Hepatic stellate cell (primary cell): Measurements from ENCODE around the gene LYPD4.
A peak's percentile ranks its signal among the peaks of the same experiment; 100 is the strongest.

Experiments
- DNase-seq: peaks from one replicate; pipeline ENCODE4 v3.0.0; 2011; ENCODE audit warnings: low spot score

LYPD4 gene

DNA sequence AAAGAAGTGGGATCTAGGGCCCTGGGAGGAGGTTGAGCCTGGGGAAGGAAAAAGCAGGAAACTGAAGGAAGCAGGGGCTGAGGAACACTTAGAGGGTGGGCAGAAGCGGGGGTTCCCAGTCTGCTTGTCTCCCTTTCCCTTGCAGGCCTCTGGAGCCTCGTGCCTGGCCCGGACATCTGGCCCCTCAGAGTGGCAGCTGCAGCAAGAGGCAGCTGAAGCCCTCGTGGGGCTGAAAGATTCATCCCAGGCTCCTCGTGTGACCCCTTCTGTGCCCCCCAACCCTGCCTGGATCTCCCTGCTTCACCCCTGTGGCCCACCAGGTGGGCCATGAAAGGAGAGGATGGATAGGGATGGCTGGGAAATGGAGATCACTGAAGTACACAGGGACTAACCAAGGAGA, 5.9 kb upstream of the LYPD4 start:
- no peak for DNase-seq

GRCh38 chr19:41849067-41849466, 4.6 kb upstream of the LYPD4 start:
- no peak for DNase-seq

- no peak for DNase-seq
Measured at GRCh38 chr19:41848666-41849065, 4.2 kb upstream of the LYPD4 start.

DNA sequence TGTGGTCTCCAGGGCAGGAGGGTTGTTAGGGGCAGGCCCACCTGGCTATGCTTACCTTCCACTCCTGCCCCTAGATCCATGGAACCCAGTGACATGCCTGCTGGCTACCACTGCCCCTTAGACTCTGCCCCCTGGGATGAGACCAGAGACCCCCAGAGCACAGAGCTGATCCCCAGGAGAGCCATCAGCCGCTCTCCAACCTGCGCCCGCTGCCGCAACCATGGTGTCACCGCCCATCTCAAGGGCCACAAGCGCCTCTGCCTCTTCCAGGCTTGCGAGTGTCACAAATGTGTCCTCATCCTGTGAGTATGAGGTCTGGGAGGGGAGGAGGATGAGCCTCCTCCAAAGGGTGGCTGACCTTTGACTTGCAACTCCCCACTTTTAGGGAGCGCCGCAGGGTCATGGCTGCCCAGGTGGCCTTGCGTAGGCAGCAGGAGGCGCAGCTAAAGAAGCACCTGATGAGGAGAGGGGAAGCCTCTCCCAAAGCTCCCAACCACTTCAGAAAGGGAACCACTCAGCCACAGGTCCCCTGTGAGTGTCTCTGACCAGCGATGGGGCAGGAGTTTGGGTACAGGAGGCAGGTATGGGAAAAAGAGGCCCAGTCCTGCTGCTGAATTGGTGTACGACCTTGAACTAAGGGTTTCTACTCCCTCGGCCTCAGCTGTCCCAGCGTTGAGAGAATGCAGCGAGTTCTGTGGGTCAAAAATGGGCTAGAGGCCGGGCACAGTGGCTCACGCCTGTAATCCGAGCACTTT, 3.0 kb upstream of the LYPD4 start:
- no peak for DNase-seq

- DNase-seq, result no peak
Measured at GRCh38 chr19:41845051-41845590, 638 bp upstream of the LYPD4 start.

DNA sequence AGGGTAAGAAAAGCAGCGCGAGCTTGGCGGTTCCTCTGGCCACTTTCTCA, 343 bp upstream of the LYPD4 start, which contains the start of gene DMRTC2:
DMRTC2 (plus strand) TSS at position 42 of the 50 bp plus-strand sequence. CDS start 2,387 bp downstream, outside the sequence.
- no peak for DNase-seq

DNA sequence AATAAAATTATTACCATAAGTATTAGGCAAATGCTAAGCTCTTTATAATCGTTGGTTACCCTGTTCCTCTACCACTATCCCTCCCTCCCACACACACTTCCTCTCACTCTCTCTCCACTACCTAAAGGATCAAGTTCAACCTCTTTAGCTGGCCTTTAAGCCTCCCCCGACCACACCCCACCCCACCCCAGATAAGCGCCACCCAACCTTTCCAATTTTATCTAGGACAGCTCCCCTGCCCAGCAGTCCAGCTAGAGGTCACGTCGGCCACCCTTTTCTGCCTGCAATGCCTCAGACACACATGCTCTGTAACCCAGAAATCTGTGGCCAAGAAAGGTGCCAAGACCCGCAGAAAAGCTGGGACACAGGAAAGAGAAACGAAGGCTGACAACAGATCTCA, 1.1 kb downstream of the LYPD4 start:
- no peak for DNase-seq

GRCh38 chr19:41839211-41839610, 5.3 kb downstream of the LYPD4 start:
- DNase-seq, result no peak

GRCh38 chr19:41837981-41838708, 6.3 kb downstream of the LYPD4 start:
- DNase-seq, result no peak

DNA sequence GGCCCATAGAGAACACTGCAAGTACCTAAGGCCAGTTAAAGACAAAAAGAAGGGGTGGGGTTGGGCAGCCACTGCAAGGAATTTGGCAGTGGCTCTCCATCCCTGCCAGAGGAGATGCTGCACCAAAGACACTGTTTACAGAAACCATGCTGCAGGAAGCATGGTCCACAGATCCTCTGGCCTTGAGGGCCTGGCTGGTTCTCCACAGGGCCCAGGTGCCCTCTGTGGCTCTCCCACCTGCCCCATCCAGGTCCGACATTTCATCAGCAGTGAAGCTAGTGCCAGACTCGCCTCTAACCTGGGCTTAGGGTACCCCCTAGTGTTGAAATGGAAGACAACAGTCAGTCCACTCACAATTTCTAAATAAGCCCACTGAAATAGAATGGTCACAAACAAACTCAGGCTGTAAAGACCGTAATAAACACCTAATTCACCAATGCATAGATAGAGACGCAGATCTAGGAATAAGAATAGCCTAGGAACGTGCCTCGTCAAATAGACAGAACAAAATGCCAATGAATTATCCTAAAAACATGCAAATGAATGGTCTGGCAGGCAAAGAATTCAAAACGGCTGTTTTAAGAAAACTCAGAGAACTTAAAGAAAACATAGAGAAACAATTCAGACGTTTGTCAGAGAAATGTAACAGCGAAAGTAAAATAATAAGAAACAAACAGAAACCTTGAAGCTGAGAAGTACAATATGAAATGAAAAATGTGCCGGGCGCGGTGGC, 23.3 kb downstream of the LYPD4 start:
- peak; percentile 50 for DNase-seq

DNA sequence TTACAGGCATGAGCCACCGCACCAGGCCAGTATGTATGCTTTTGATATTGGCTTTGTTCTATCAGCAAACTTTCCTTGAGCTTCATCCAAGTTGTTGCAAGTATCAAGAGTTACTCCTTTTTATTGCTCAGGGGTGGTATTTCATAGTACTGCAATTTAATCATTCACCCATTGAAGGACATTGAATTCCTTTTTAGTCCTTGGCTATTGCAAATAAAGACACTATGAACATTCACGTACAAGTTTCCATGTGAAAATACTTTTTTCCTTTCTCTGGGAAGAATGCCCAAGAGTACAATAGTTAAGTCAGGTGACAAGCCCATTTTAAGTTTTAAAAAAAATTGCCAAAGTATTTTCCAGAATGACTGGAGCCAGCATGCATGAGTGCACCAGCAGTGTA, 27.7 kb downstream of the LYPD4 start:
- no peak for DNase-seq

- no peak for DNase-seq
Measured at GRCh38 chr19:41815301-41815700, 29.2 kb downstream of the LYPD4 start.

DNA sequence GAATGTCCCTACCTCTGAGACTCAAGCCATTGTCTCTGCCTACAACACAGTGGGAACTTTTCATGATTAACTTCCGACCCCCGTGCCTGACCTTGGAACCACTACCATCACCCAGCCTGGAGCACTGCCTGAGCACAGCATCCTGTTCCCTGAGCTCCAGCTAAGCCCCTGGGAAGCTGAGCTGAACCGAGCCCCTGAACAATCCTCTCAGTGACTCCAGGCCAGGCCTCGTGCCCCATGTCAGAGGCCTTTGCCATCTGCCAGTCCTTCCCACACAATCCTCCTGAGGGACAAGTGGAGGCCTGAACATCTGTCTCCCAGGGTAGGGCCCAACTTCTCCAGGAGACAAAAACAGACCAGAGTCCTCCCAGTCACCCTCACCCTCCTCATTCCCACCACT, 30.6 kb downstream of the LYPD4 start:
- DNase-seq, result no peak

- no peak for DNase-seq
Measured at GRCh38 chr19:41811981-41812380, 32.5 kb downstream of the LYPD4 start.

- no peak for DNase-seq
Measured at GRCh38 chr19:41811036-41811435, 33.4 kb downstream of the LYPD4 start.

- DNase-seq, result no peak
Measured at GRCh38 chr19:41810301-41810700, 34.2 kb downstream of the LYPD4 start.

GRCh38 chr19:41808663-41809566, 35.6 kb downstream of the LYPD4 start:
- no peak for DNase-seq

DNA sequence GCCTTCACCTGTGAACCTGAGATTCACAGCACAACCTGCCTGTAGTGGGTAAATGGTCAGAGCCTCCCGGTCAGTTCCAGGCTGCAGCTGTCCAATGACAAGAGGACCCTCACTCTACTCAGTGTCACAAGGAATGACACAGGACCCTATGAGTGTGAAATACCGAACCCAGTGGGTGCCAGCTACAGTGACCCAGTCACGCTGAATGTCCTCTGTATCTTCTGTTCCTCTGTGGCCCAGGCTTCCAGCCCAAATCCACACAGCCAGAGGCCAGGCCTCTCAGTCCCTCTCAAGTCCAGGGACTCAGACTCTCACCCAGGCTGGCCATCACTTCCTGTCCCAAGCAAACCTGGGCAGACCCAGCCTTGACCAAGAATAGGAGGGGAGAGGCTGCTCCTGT, 37.3 kb downstream of the LYPD4 start:
- DNase-seq, result no peak

GRCh38 chr19:41804336-41804735, 40.1 kb downstream of the LYPD4 start:
- DNase-seq, result no peak

GRCh38 chr19:41802770-41803169, 41.7 kb downstream of the LYPD4 start:
- no peak for DNase-seq

DNA sequence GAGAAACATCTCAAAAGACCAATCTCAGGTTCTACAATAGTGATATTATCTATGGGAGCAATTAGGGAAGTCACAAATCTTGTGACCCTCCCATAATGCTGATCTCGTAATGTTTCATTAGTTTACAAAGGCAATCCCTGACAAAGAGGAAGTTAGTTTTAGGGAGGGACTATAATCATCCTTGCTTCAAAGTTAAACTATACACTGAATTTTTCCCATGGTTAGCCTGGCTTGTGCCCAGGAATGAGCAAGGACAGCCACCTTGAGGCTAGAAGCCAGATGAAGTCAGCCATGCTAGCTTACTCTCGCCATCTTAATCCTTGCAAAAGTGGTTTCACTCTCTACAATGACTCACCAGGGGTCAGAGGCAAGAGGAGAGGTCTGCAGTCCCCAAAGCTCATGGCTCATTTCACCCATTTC, 42.7 kb downstream of the LYPD4 start:
- DNase-seq, result no peak

DNA sequence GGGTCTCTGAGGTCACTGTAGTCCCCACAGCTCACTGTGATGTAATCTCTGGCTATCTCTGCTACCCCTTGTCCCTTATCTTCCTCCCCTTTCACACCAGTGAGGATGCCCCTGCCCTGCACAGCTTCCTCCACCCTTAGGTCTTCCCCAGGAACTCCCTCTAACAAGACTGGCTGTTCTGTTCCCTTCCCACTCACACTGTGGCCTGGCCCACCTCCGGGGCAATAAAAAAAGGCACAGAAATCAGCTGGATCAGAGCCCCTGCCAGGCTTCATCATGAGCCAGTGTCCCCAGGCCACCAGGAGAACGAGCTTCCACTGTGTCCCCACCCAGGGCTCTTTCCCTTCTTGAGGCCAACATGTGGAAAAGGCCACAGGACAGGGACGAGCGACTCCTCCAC, 43.5 kb downstream of the LYPD4 start:
- DNase-seq, result no peak
